C4-2B (cell line): Measurements from ENCODE around the gene KDM3B.

Source experiments
- H3K27ac ChIP-seq: fragments of 450-650 bp; 2 replicates; pipeline ENCODE4 v1.5.1; 2017
- ZFX ChIP-seq: fragments of 450-650 bp; IDR thresholded peaks from 2 replicates; pipeline ENCODE4 v1.6.1; 2017
- TF ChIP-seq, protein P1 (sequence below): fragments of 450-650 bp; conservative IDR thresholded peaks from 2 replicates; pipeline ENCODE4 v1.5.1; 2017; ENCODE audit warnings: mild to moderate bottlenecking

KDM3B gene

GRCh38 chr5:138364576-138364975 lies 12.1 kb downstream of the KDM3B start:
- TF ChIP-seq, protein P1, sequence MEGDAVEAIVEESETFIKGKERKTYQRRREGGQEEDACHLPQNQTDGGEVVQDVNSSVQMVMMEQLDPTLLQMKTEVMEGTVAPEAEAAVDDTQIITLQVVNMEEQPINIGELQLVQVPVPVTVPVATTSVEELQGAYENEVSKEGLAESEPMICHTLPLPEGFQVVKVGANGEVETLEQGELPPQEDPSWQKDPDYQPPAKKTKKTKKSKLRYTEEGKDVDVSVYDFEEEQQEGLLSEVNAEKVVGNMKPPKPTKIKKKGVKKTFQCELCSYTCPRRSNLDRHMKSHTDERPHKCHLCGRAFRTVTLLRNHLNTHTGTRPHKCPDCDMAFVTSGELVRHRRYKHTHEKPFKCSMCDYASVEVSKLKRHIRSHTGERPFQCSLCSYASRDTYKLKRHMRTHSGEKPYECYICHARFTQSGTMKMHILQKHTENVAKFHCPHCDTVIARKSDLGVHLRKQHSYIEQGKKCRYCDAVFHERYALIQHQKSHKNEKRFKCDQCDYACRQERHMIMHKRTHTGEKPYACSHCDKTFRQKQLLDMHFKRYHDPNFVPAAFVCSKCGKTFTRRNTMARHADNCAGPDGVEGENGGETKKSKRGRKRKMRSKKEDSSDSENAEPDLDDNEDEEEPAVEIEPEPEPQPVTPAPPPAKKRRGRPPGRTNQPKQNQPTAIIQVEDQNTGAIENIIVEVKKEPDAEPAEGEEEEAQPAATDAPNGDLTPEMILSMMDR = no peak
- TF ChIP-seq ZFX = no peak
- no peak overlapping the region for H3K27ac ChIP-seq

GRCh38 chr5:138366632-138367382 lies 14.3 kb downstream of the KDM3B start:
- TF ChIP-seq ZFX = no peak
- TF ChIP-seq, protein P1 = no peak
- H3K27ac ChIP-seq = no peak overlapping the region

- no peak overlapping the region for H3K27ac ChIP-seq
- no peak for TF ChIP-seq ZFX
- TF ChIP-seq, protein P1 = no peak
Measured at GRCh38 chr5:138369261-138369660, 16.8 kb downstream of the KDM3B start.

GRCh38 chr5:138369706-138370105 lies 17.2 kb downstream of the KDM3B start:
- no peak overlapping the region for H3K27ac ChIP-seq
- no peak for TF ChIP-seq ZFX
- TF ChIP-seq, protein P1 = no peak

DNA sequence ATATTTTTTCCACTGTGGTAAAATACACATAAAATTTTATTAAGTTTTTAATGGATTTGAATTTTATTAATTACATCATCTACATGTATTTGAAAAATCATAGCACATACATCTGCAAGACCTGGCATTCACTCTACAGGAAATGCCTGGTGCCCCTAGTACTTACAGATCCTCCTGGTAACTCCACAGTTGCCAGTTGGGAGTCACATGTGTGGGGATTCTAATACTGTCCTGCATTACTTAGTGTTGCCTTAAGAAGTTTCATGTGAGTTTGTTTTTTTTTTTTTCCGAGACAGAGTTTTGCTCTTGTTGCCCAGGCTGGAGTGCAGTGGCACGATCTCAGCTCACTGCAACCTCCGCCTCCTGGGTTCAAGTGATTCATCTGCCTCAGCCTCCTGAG lies 18.1 kb downstream of the KDM3B start:
- H3K27ac ChIP-seq = no peak overlapping the region
- no peak for TF ChIP-seq ZFX
- TF ChIP-seq, protein P1 = no peak

- H3K27ac ChIP-seq = no peak overlapping the region
- TF ChIP-seq ZFX = no peak
- TF ChIP-seq, protein P1 = no peak
Measured at GRCh38 chr5:138371454-138371853, 19.0 kb downstream of the KDM3B start.

DNA sequence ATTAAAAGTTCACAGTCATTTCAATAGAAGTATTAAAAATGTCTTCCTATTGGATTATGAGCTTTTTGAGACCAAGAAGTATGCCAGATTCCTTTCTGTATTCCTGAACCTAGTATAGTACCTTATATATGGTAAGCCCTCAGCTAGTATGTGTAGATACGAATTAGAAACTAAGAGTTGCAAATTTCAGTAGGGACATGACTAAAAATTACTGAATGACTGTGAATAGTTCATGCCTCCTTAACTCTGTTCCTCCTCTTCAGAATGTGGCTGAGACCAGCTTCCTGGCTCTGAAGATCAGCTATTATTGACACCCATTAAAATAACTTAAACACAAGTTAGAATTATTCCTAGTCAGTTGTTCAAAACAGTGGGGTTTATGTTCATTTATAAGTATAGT lies 19.7 kb downstream of the KDM3B start:
- H3K27ac ChIP-seq = no peak overlapping the region
- no peak for TF ChIP-seq ZFX
- TF ChIP-seq, protein P1 = no peak
